DMS53 (cell line): ENCODE measurements around the gene CUTC.
A peak's percentile ranks its signal among the peaks of the same experiment; 100 is the strongest.
"Not testable (repeated sequence)": the region's sequence is repeated elsewhere in the genome, so short reads cannot be mapped to it uniquely, and the experiment has no call there.

ENCODE experiments used
- DNase-seq: peaks from one replicate; lab custom pipeline; 2025; lab: John Stamatoyannopoulos, UW

Gene CUTC, protein sequence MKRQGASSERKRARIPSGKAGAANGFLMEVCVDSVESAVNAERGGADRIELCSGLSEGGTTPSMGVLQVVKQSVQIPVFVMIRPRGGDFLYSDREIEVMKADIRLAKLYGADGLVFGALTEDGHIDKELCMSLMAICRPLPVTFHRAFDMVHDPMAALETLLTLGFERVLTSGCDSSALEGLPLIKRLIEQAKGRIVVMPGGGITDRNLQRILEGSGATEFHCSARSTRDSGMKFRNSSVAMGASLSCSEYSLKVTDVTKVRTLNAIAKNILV

DNA sequence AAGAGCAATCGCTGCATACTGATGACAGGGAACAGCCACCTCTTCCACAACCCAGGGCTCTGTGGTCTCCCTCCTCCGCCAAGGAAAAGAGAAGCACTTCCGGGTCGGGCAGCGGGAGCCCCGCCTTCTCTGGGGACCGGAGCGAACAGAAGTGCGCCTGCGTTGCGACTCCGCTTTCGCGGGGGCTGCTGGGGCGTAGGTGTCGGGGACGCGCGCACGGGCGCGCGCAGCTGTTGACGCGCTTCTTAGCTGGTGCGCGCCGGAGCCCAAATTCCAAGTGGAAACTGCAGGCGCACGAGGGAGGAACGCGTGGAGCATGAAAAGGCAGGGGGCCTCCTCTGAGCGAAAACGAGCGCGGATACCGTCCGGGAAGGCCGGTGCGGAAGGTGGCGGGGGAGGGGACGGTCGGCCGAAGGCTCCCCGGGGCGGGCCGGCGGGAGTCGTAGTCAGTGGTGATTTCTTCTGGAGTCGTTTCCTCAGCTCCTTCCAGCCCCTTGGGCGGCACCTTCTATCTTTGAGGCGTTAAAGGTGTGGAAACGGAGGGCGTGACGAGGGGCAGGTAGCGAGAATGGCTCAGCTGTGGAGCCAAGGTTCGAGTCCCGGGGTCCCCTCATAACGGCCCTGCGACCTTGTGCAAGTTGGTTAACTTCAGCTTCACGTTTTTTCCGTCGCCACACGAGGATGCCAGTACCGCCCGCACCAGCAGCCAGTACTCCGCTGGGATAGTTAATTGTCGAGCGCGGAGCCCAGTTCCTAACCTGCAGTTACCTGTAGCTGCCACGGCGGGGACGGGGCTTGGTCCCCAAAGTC lies at the start of gene CUTC, which contains the start of gene COX15:
TSS of gene CUTC (plus strand) at position 202 of the 810 bp plus-strand sequence. CDS start at position 317, 115 bp downstream.
TSS of gene COX15 (minus strand) at position 95 of the 810 bp plus-strand sequence. CDS start at position 17, 78 bp downstream.
- peak; percentile 99 for DNase-seq

DNA sequence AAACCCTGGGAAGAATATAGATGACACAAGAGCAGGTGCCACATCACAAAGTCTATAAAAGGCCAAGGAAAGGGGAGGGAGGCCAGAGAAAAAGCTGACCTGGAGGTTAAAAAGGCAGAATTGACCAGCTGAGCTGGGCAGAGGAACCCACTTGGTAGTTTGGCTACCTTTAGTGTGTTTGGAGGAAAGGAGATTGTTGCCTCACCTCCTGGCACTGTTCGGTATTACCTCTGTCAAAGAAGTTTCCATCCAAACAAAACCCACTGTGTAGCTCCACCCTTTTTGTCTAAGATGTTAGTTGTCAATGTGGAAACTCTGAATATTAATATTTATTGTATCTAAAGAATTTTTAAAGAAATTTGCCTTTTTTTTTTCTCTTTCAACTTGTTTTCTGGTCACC lies 49.3 kb upstream of the CUTC start:
- peak; percentile 40 for DNase-seq

DNA sequence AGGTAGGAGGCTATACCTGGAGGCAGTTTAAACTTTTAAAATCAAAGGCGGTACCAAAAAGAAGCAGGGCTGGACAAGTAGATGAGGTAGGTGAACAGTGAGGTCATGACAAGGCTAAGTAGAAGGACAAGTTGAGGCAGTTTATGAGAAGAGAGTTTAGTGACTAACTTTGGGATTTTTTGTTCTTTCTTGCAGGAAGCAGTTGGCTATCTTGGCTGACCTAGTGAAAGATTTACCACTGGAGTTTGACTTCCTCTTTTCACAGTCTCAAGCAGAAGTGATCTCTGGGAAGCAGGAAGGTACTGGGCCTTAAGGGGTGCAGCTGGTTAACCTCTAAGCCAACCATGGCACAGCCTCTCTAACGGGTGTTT lies 46.5 kb upstream of the CUTC start:
- DNase-seq: no peak

DNA sequence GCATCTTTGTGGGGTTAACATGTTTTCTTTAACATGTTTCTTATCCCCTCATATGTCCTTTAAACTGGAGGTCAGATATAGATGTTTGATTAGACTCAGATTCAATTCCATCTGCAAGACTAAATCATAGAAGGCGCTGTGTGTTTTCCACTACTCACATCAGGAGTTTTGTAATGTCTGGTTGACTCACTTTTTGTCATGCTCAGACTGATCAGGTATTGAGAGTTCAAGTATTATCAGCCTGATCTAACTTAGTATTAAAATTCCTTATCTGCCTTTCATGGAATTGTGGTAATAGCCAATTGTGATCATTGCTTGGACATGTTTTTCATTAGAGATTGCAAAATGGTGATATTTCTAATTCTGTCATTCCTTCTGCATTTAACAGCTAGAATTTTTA lies 42.6 kb upstream of the CUTC start:
- DNase-seq: no peak

DNA sequence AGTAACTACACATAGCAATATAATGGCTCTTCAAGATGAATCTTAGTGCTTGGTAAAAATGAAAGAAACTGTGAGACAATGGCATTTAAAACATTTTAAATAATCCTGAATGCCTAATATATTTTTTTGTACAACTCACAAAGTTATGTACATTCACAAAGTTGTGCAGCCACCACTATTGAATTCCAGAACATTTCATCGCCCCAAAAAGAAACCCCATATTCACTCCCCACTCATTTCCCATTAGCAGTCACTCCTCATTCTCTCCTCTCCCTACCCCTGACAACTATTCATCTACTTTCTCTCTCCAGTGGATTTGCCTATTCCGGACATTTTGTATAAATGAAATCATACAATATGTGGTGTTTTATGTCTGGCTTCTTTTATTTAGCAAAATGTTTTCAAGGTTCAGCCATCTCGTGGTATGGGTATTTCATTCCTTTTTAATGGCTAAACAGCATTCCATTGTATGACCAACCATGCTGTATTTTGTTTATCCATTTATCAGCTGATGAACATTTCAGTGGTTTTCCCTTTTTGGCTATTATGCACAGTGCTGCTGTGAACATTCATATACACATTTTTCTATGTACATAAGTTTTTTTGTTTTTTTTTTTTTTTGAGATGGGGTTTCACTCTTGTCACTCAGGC lies 38.0 kb upstream of the CUTC start:
- no peak for DNase-seq

DNA sequence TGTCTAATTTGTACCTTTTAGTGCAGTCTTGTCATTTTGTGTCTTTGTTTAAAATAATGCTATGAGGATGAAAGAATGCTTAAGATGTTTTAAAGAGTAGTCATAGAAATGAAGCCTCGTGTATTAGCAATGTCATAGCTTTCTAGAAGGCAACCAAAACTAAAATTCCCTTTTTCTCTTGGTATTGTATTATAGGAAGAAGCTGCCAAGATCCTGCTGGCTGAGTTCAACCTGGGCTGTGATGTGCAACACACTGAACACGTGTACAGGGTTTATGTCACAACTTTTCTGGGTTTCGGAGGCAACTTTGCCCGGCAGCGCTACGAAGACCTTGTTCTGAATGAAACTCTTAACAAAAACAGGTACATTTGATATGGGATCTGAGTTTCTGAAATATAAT lies 36.3 kb upstream of the CUTC start:
- no peak for DNase-seq

DNA sequence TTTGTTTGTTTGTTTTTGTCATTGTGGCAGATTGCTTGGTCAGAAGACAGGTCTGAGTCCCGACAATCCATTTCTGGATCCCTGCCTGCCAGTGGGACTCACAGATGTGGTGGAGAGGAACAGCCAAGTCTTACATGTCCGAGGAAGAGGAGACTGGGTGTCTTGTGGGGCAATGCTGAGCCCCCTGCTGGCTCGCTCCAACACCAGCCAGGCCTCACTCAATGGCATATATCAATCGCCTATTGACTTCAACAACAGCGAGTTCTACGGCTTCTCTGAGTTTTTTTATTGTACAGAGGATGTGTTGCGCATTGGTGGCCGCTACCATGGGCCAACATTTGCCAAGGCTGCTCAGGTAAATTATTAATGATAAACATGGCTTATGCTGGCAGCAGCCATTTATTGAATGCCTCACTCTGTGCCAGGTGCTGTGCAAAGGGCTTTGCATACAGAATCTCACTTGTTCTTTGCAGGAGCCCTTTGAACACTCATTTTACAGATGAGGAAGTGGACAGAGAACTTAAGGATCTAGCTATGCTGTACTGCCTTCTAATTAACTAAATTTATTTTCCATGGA lies 33.4 kb upstream of the CUTC start:
- DNase-seq: no peak

DNA sequence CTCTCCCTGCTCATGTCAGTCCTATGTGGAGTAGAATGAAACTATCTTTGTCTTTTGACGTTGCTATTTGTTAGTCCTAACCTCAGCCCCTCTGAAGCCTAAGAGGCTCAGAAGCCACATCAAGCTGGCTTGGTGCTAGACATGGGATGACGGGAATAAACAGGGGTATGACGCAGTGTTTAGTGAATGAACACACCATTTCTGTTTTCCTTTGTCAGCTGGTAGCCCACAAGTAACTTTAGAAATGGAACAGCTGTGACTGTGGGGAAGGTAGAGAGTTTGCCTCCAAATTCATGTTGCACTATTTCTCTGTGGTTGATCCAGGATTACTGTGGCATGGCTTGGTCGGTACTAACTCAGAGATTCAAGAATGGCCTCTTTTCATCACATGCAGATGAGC lies 31.4 kb upstream of the CUTC start:
- no peak for DNase-seq

DNA sequence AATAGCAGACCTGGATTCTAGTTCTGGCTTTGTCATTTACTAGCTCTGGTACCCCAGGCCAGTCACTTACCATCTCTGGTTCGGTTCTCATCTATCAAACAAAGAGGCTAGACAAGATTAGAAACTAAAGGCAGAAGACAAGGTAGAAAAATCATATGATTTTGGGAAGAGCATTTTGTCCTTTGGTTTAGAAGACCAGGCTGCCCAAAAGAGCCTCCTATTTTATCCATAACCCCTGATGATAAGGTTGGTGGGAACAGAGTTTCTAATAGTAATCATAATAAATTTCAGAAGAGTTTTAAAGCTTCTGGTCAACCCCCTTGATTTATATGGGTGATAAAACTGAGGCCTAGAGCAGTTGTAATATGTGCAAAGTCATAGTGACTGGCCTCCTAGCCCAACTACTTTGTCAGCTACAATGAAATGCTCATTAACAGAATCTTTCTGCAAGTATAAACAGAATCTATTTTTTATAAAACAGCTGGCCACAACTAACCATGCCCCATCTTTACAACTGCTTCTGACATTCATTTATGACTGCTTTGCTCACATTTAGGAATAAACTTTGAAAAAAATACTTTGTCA lies 23.5 kb upstream of the CUTC start:
- no peak for DNase-seq

DNA sequence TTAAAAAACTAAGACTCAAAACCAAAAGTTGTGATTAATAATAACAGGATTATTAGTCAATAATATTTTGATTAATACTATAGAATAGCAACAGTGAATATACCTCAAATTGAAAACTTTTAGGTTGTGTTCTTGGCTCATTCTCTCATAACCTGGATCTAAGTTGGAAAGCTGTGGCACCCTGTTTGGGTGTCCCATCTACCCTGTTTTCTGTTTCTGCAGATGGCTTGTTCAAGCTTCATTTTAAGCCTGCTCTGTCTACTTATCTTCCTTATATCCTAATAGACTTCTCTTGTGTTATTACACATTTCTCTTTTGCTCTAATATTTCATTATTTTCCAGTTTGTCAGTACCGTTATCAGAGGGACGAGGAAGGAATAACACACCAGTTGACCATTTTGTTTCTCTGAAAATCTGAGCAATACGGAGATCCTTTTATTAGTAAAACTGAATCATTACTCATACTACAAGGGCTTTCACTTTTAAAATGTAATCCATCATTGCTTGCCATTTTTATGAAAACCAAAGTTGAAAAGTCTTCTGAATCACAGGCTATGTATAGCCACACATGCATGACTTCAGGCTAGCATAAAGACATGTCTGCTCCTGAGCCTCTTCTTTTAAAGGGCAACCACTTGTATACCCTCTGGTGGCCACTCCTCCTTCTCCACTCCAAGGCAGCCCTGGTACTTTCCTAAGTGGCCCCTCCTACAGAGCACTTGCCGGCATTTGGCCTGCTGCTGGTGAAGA lies 22.4 kb upstream of the CUTC start:
- DNase-seq: peak; percentile 12

DNA sequence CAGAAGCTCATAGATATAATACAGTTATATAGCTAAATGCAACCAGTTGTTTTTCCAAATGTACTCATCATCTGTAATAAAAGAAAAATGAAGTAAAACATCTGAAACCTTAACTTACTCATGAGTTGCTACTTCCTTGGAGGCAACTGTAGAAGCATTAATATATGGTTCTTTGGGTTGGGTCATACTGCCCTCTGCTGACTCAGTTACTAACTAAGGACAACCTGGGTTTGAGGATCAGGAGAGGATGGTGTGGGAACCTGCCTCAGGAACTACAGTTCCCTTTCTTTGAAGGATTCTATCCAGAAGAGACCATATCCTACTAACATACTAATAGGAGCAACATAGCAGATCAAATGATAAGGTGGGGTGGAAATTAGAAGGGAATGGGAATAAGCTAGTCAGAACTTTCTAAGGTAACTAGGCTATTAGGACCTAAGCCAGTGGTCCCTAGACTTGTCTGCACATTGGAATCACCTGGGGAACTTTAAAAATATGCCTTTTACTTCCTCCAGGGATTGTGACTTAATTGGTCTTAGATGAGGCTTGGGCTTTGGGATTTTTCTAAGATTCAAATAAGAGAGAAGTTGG lies 20.8 kb upstream of the CUTC start:
- peak; percentile 69 for DNase-seq

DNA sequence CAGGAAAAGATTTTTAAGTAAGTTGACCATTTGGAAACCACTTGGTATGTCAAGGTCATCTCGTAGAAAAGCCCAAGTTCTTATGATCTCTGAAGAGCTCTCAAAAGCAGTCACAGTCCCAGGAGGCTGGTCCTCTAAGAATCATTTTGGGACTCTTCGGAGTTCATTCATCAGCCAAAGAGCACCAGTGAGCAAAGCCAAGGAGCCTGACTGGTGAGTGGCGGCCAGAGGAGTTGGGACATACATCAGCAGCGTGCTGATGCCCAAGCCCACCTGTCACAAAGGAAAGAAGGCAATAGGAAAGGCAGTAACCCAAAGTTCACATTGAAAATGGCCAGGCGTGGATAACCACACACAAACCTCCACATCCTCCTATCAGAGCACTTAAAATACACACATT lies 17.6 kb upstream of the CUTC start:
- DNase-seq: no peak

DNA sequence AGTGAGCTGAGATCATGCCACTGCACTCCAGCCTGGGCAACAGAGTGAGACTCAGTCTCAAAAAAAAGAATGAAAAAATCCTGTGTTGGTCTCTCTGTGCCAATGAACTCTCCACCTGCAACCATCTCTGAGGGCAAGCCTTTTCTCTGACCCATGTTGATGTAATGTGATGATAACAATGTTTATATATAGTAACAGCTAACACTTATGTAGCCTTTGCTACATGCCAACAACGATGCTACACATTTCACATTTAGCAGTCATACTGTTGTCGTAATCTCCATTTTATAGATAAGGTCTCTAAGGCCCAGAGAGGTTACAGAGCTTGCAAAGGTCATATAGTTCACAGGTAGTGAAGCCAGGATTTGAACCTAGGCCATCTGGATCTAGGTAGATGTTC lies 11.6 kb upstream of the CUTC start:
- no peak for DNase-seq

DNA sequence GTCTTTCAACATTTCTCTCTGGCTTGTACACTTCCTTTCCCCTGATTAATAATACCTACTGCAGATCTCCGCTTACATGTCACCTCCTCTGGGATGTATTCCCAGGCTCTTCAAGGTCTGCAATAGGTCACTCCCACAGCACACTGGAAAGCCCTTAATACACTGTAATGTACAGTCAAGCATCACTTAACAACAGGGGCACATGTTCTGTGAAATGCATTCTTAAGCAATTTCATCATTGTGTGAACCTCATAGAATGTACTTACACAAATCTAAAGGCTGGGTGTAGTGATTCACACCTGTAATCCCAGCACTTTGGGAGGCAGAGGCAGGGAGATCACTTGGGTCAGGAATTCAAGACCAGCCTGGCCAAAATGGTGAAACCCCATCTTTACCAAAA lies 2.0 kb upstream of the CUTC start:
- DNase-seq: peak; percentile 5

DNA sequence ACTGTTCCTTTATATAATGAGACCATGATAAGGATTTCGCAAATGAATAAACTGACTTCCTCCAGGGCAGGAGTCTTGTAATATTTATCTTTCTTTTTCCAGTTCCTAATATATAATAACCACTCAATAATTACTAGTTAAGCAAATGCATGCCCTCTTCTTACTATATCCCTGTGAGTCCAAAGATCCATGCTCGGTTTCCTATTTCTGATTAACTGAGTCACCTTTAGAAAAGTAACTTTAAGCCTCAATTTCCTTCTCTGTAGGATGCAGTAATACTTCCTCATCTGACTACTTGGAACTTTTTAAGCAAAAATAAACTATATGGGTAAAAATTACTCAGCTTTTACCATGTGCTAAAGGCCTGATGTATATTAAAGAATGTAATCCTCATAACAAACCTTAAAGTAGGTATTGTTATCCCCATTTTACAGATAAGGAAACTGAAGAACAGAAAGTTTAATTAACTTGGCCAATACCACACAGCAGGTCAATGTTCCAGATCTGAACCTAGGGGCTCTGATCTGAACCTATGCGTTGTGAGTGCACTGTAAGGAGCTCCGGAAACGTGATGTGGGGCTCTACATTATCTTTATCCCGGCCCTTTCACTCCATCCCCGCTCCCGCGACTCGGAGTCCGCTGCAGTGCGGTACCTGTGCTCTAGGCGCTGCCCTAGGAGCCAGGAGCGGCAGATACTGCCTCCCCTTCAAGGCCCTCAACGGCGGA lies 565 bp upstream of the CUTC start:
- DNase-seq: no peak

DNA sequence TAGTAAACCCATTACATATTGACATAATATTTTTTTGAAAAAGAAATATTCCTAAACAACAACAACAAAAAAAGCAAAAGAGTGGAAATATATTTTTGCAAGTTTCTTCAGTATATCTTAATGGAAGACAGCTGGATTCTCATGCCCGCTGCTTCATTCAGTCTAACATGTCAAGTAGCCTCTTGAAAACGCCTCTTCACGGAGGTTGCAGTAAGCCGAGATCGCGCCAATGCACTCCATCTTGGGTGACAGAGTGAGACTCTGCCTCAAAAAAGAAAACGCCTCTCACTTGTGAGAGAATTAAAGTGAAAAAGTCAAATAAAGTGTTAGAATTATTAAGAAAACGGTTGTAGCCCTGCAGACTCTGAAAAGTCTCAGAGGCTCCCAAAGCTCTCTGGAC lies 1.3 kb downstream of the CUTC start:
- DNase-seq: peak; percentile 52

DNA sequence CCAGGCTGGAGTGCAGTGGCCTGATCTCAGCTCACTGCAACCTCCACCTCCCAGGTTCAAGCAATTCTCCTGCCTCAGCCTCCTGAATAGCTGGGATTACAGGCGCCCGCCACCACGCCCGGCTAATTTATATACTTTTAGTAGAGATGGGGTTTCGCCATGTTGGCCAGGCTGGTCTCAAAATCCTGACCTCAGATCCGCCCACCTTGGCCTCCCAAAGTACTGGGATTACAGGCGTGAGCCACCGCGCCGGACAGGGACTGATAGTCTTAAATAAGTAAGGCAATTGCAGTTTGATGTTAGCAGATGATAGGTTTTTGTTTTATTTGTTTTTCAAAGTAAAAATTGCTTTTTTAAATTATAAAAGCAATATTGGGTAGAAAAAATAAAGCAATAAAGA lies 2.1 kb downstream of the CUTC start:
- DNase-seq: not testable (repeated sequence)

DNA sequence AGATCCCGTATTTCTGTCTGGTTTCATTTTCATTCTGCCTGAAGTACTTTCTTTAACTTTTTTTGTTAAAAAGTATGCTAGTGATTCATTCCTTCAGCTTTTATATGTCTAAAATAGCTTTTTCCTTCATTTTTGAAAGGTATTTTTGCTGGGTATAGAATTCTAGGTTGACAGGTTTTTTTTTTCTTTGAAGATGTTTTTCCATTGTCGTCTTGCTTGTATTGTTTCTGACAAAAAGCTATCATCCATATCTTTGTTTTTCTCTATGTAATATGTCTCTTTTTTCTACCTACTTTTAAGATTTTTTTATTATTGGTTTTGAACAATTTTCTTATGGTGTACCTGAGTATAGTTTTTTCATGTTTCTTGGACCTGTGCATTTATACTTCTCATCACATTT lies 8.2 kb downstream of the CUTC start:
- DNase-seq: no peak

DNA sequence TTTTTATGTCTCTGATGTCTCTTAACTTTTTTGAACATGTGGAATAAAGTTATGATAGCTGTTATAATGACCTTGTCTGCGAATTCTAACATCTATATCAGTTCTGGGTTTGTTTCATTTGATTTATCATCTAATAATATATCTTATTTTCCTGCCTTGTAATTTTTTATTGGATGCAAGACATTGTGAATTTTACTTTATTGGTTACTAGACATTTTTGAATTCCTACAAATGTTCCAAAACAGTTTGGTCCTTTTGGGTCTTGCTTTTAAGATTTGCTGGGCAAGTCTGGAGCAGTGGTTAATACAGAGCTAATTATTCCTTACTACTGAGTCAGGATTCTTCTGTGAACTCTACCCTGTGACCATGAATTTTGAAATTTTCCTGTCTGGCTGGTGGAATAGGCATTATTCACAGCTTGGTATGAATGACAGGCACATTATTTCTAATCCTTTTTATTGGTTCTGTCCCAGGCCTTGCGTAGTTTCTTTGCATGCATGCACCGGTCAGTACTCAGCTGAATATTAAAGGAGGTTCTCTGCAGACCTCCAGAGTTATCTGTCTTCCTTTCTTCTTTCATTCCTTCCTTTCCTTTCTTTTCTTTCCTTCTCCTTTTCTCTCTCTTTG lies 9.0 kb downstream of the CUTC start:
- DNase-seq: no peak

DNA sequence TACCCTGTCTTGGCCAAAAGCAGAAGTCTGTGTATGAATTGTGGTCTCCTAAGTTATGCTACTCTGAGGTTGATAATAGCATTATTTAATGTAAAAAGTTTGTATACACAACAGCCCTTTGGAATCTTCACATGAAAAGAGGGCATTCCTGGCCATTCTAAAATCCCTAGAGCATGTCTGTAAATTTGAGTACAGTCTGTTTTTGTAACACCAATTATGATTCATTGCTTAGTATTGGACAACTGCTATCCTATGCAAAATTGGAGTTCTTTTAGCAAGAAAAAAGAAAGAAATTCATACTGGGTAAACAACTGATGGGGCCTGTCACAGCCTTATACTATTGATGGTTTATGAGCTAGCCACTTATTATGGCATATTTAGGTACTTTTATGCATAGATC lies 10.2 kb downstream of the CUTC start:
- no peak for DNase-seq
